Prostate gland (tissue), 2 donors: ENCODE data around the gene RDX.

Experiments
- POLR2A ChIP-seq: fragments of 450-650 bp; IDR thresholded peaks from one replicate; pipeline ENCODE4 v1.6.1; 2016; ENCODE audit warnings: antibody characterized with exemption, mild to moderate bottlenecking
- POLR2AphosphoS5 ChIP-seq: sonication (generic); formaldehyde crosslinking; IDR thresholded peaks from one replicate; pipeline ENCODE4 v1.6.1; 2017; ENCODE audit warnings: antibody characterized with exemption
- TF ChIP-seq, protein P1 (sequence below), 4 experiments: fragments of 200-600 bp in 2 of 4; fragments of 450-650 bp in 2 of 4; sonication (generic) in 2 of 4; IDR thresholded peaks; 1 replicate in 3 of 4; 2 replicates in 1 of 4; pipeline ENCODE4 v1.5.1; 2016 to 2019; ENCODE audit warnings: antibody characterized with exemption in 4 of 4, mild to moderate bottlenecking in 2 of 4, moderate library complexity in 2 of 4

DNA sequence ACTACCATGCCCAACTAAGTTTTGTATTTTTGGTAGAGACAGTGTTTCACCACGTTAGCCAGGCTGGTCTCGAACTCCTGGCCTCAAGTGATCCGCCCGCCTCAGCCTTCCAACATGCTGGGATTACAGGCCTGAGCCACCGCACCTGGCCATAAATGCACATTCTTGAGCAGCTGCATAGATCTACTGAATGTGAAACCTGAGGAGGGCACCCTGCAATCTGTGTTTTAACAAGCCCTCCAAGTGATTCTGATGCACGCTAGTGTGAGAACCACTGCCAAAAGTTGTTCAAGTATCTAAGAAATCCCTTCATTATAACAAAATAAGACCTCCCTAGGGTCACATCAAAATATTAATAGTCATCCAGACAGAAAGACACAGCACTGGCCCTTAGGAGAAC is 89.3 kb downstream of the RDX start:
- TF ChIP-seq, protein P1, sequence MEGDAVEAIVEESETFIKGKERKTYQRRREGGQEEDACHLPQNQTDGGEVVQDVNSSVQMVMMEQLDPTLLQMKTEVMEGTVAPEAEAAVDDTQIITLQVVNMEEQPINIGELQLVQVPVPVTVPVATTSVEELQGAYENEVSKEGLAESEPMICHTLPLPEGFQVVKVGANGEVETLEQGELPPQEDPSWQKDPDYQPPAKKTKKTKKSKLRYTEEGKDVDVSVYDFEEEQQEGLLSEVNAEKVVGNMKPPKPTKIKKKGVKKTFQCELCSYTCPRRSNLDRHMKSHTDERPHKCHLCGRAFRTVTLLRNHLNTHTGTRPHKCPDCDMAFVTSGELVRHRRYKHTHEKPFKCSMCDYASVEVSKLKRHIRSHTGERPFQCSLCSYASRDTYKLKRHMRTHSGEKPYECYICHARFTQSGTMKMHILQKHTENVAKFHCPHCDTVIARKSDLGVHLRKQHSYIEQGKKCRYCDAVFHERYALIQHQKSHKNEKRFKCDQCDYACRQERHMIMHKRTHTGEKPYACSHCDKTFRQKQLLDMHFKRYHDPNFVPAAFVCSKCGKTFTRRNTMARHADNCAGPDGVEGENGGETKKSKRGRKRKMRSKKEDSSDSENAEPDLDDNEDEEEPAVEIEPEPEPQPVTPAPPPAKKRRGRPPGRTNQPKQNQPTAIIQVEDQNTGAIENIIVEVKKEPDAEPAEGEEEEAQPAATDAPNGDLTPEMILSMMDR (IDR thresholded peaks at IDR 0.05): no peak
- TF ChIP-seq POLR2A: no peak
- no peak for TF ChIP-seq POLR2AphosphoS5
